H1 (cell line): Measurements from ENCODE around the gene LHFPL2.

Experiments used
- BCL11A ChIP-seq, 2 experiments: IDR thresholded peaks; one replicate each; pipeline ENCODE4 v1.6.1; 2011; ENCODE audit warnings: low read depth in 2 of 2, low read length in 2 of 2, mild to moderate bottlenecking in 2 of 2
- CHD1 ChIP-seq: IDR thresholded peaks from 2 replicates; pipeline ENCODE4 v1.6.1; 2012; ENCODE audit warnings: low read depth, low read length, improper control_type of control experiment
- CREB1 ChIP-seq: IDR thresholded peaks from 2 replicates; pipeline ENCODE4 v1.6.1; 2012; ENCODE audit warnings: inconsistent platforms
- EZH2 ChIP-seq: fragments of 200-600 bp; sonication (generic); IDR thresholded peaks from 2 replicates; pipeline ENCODE4 v1.7.1; 2012; ENCODE audit warnings: low read depth, mild to moderate bottlenecking, moderate library complexity, low read length, inconsistent platforms; ENCODE audit not compliant: severe bottlenecking
- MAFK ChIP-seq: IDR thresholded peaks from 2 replicates; pipeline ENCODE4 v1.6.1; 2012; ENCODE audit warnings: low read depth, mild to moderate bottlenecking, improper control_type of control experiment, low read length
- NRF1 ChIP-seq: IDR thresholded peaks from 2 replicates; pipeline ENCODE4 v1.6.1; 2011; ENCODE audit warnings: mild to moderate bottlenecking, low read depth, low read length, improper control_type of control experiment
- POLR2A ChIP-seq, 2 experiments: IDR thresholded peaks; 1 replicate in 1 of 2; 2 replicates in 1 of 2; pipeline ENCODE4 v1.6.1; 2011; ENCODE audit warnings: low read depth in 2 of 2, low read length in 2 of 2, mild to moderate bottlenecking in 2 of 2; ENCODE audit errors: control extremely low read depth in 1 of 2
- POLR2AphosphoS5 ChIP-seq: IDR thresholded peaks from 2 replicates; pipeline ENCODE4 v1.6.1; 2011; ENCODE audit warnings: low read depth, low read length
- RAD21 ChIP-seq, 2 experiments: IDR thresholded peaks in 1 of 2; conservative IDR thresholded peaks in 1 of 2; 2 replicates each; pipeline ENCODE4 v1.6.1; 2011; ENCODE audit warnings: low read depth in 2 of 2, low read length in 2 of 2, improper control_type of control experiment in 1 of 2, inconsistent platforms in 1 of 2, mild to moderate bottlenecking in 1 of 2, moderate library complexity in 1 of 2
- RNF2 ChIP-seq: fragments of 200-900, 300-1000 bp; sonication (generic); IDR thresholded peaks from 2 replicates; pipeline ENCODE4 v1.7.1; 2016; ENCODE audit warnings: borderline replicate concordance, low read depth, mild to moderate bottlenecking, antibody characterized with exemption, low read length; ENCODE audit not compliant: poor library complexity, severe bottlenecking; ENCODE audit errors: missing control alignments
- SIN3A ChIP-seq, 2 experiments: IDR thresholded peaks in 1 of 2; conservative IDR thresholded peaks in 1 of 2; 2 replicates each; pipeline ENCODE4 v1.6.1; 2011 to 2012; ENCODE audit warnings: low read length in 2 of 2, improper control_type of control experiment in 1 of 2, low read depth in 1 of 2, mild to moderate bottlenecking in 1 of 2
- TAF1 ChIP-seq: IDR thresholded peaks from 2 replicates; pipeline ENCODE4 v1.6.1; 2011; ENCODE audit warnings: mild to moderate bottlenecking, low read depth, low read length
- ZNF274 ChIP-seq: IDR thresholded peaks from 2 replicates; pipeline ENCODE4 v1.7.0; 2012; ENCODE audit warnings: low read length, borderline replicate concordance; ENCODE audit errors: extremely low read depth
- TF ChIP-seq, protein P1 (sequence below), 3 experiments: IDR thresholded peaks; 1 replicate in 2 of 3; 2 replicates in 1 of 3; pipeline versions ENCODE4 v1.5.1 to v1.6.1; 2011; ENCODE audit warnings: low read length in 3 of 3, mild to moderate bottlenecking in 3 of 3, inconsistent platforms in 2 of 3, low read depth in 1 of 3, moderate library complexity in 1 of 3; ENCODE audit not compliant: insufficient read depth in 1 of 3; ENCODE audit errors: control extremely low read depth in 1 of 3

DNA sequence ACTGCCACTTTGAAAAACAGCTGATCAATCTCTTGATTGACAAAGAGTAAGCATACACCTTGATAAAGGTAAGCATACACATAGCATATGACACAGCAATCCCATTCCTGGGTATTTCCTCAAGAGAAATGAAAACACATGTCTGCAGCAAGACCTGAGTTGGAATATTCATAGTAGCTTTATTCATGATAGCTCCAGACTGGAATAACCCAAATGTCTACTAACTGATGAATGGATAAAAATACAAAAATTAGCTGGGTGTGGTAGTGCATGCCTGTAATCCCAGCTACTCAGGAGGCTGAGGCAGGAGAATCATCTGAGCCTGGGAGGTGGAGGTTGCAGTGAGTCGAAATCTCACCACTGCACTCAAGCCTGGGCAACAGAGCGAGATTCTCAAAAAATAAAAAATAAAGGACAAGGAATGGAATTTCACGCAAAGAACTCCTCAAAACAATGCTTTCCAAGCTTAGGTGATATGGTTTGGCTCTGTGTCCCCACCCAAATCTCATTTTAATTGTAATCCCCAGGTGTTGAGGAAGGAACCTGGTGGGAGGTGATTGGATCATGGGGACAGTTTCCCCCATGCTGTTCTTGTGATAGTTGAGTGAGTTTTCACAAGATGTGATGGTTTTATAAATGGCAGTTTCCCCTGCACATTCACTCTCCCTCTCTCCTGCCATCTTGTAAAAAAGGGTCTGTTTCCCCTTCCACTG, 41.1 kb upstream of the LHFPL2 start:
- TF ChIP-seq, protein P1, sequence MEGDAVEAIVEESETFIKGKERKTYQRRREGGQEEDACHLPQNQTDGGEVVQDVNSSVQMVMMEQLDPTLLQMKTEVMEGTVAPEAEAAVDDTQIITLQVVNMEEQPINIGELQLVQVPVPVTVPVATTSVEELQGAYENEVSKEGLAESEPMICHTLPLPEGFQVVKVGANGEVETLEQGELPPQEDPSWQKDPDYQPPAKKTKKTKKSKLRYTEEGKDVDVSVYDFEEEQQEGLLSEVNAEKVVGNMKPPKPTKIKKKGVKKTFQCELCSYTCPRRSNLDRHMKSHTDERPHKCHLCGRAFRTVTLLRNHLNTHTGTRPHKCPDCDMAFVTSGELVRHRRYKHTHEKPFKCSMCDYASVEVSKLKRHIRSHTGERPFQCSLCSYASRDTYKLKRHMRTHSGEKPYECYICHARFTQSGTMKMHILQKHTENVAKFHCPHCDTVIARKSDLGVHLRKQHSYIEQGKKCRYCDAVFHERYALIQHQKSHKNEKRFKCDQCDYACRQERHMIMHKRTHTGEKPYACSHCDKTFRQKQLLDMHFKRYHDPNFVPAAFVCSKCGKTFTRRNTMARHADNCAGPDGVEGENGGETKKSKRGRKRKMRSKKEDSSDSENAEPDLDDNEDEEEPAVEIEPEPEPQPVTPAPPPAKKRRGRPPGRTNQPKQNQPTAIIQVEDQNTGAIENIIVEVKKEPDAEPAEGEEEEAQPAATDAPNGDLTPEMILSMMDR (IDR thresholded peaks at IDR 0.05; ENCODE audit: control extremely low read depth in 1 of 3, insufficient read depth in 1 of 3, low read depth in 1 of 3, low read length in 3 of 3), result no peak
- TF ChIP-seq ZNF274, result no peak
- no peak for TF ChIP-seq SIN3A (conservative IDR thresholded peaks at IDR 0.05 in 1 of 2, IDR thresholded peaks at IDR 0.05 in 1 of 2; ENCODE audit: low read depth in 1 of 2, low read length in 2 of 2)
- TF ChIP-seq POLR2A (IDR thresholded peaks at IDR 0.05; ENCODE audit: control extremely low read depth in 1 of 2, low read depth in 2 of 2, low read length in 2 of 2), result no peak
- no peak for TF ChIP-seq RAD21 (IDR thresholded peaks at IDR 0.05 in 1 of 2, conservative IDR thresholded peaks at IDR 0.05 in 1 of 2; ENCODE audit: low read depth in 2 of 2, low read length in 2 of 2)
- TF ChIP-seq CHD1, result no peak
- TF ChIP-seq NRF1, result no peak
- no peak for TF ChIP-seq CREB1
- no peak for TF ChIP-seq BCL11A (IDR thresholded peaks at IDR 0.05; ENCODE audit: low read depth in 2 of 2, low read length in 2 of 2)
- TF ChIP-seq MAFK, result no peak
- no peak for TF ChIP-seq POLR2AphosphoS5
- TF ChIP-seq RNF2, result no peak
- no peak for TF ChIP-seq TAF1
- TF ChIP-seq EZH2, result no peak
